NCI-H526 treated with DMSO at 0.1 percent for 48 hours (cell line): ENCODE results near the gene MS4A4E.
"Not testable (repeated sequence)": the region's sequence is repeated elsewhere in the genome, so short reads cannot be mapped to it uniquely, and the experiment has no call there.

Experiments used
- DNase-seq: peaks from one replicate; lab custom pipeline; 2025; lab: John Stamatoyannopoulos, UW

MS4A4E gene

GRCh38 chr11:60175860-60176275, 67.1 kb downstream of the MS4A4E start:
- DNase-seq, result no peak

DNA sequence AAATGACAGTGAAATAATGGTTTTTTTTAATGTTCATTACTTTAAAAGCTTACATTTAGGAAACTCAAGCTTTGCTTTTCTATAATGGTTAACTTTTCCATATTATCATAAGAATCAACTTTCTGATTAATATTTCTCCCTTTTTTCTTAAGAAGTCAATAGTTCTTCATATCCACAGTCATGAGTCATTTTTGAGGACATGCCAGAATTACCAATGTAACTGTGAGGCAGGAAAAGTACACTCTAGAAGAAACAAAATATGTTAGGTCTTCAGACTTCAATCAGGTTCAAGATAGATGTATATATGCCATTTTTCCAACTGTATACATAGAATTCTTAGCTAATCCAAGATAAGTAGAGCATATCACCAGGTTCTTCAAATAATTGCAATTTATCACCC, 70.9 kb downstream of the MS4A4E start:
- DNase-seq, result no peak

- no peak for DNase-seq
These were observed 72.4 kb downstream of the MS4A4E start for GRCh38 chr11:60170566-60170965.

DNA sequence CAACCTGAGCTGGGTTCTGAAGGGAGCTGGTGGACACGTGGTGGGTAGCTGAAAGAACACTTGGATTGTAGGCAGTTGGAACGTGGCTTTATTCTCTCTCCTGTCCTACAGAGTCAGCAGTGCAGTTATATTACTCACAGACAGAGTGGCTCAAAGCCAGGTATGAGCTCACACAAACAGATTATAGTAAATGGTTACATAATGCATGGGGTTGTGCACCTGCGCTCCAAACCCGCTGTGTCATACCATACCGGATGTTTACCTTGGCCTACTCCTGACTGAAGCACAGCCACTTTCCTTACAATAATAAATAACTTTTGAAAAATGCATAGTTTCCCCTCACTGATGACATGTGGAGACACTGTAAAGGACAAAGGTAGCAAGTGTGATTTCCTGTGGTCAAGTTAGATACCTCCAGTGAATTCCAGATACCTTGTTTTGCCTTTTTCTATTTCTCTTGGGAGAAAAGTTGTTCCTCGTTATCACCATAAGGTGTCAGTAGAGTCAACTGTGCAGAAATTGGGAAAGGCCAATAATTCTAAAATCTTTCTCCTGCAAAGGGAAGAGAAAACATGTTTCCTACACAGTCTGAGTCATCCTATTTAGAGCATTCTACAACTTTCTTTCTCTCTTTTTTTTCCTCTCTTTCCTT, 73.5 kb downstream of the MS4A4E start:
- no peak for DNase-seq

- no peak for DNase-seq
These were observed 74.6 kb downstream of the MS4A4E start for GRCh38 chr11:60168306-60168705.

- no peak for DNase-seq
These were observed 77.0 kb downstream of the MS4A4E start for GRCh38 chr11:60165951-60166350.

GRCh38 chr11:60165538-60165937, 77.4 kb downstream of the MS4A4E start:
- DNase-seq, result no peak

DNA sequence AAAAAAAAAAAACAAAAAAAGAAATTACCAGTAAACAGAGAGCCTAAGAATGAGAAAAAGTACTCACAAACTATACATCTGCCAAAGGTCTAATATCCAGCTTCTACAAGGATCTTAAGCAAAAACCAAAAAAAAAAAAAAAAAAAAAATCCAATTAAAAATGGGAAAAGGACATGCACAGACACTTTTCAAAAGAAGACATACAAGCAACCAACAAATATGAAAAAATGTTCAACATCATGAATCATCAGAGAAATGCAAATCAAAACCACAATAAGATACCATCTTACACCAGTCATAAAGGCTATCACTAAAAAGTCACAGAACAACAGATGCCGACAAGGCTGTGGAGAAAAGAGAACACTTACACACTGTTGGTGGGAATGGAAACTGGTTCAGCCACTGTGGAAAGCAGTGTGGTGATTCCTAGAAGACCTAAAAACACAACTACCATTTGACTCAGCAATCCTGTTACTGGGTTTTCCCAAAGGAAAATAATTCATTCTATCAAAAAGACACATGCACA, 78.3 kb downstream of the MS4A4E start:
- peak; percentile 29 for DNase-seq

GRCh38 chr11:60161766-60162165, 81.2 kb downstream of the MS4A4E start:
- DNase-seq, result no peak

GRCh38 chr11:60161107-60161506, 81.8 kb downstream of the MS4A4E start:
- no peak for DNase-seq

GRCh38 chr11:60159868-60160267, 83.1 kb downstream of the MS4A4E start:
- DNase-seq, result no peak

DNA sequence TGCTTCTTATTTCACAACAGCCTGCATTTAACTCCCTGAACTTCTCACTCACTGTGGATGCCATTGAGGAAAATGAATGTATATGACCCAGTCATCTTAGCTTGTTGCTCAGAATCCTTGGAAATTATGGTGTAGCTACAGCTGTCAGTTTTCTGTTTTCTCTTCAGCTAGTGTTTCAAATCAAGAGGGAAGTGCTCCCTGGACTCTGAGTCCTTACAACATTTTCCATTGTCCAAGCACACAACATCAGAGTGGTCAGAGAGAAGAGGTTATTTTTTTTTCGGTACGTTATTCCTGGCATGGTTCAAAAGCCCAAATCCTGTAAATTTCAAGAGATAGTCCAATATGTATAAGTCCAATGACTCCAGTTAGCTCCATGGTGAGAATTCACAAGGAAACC, 83.7 kb downstream of the MS4A4E start:
- no peak for DNase-seq

DNA sequence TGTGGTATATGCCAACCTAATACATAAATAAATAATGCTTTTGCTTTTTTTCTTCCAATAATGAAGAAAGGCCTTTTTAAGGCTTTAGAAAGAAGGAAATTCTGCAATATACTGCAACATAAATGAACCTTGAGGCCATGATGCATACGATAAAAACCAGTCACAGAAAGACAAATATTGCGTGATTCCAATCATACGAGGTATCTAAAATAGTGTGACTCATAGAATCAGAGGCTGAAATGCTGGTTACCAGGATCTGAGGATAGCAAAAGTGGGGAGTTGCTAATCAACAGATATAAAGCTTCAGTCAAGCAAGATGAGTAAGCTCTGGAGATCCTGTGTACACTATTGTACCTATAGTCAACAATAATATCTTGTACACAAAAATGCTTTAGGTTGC, 84.3 kb downstream of the MS4A4E start:
- DNase-seq, result no peak

DNA sequence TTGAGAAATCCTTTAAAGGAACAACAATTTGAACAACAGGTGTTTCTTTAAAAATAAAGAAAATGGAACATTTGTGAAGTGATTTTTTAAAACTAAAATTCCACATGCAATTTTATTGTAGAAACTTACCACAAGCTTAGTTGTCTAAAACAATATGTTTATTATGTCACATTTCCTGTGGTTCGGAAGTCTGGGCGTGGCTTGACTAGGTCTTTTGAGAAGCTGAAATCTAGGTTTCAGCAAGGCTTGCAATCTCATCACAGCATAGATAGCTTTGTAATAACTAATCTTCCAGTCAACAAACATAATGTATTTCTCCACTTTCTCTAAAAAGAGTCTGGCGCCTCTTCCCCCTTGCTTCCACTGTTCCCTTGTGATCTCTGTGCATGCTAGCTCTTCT, 87.0 kb downstream of the MS4A4E start:
- DNase-seq, result no peak

DNA sequence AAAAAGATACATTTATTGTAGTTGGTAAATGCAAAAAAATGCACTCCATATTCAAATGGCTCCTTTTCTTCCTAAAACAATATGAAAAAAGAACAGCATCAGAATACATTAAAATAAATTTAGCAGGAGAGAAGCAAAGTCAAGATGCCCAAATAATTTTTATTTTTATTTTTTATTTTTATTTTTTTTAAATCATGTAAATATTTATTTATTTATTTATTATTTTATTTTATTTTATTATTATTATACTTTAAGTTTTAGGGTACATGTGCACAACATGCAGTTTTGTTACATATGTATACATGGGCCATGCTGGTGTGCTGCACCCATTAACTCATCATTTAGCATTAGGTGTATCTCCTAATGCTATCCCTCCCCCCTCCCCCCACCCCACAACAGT, 90.2 kb downstream of the MS4A4E start:
- DNase-seq, result not testable (repeated sequence)

DNA sequence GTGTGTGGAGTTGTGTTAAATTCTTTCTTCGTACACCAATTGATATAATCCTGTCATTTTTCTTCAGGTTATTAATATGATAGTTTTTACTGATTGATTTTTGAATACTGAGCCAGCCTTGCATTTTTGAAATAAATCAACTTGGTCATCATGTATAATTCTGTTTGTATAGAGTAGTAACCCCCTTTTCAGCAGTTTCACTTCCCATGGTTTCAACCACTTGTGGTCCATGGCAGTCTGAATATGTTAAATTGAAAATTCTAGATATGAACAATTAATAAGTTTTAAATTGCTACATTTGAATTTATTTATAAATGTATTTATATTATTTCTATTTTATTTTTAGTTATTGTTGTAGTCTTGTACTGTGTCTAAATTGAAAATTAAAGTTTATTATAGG, 92.7 kb downstream of the MS4A4E start:
- DNase-seq, result no peak
